Testis (tissue), 3 donors: ENCODE results near the gene LIPN. TPM values are rescaled to one million over a fixed set of nuclear protein-coding genes. Genes with fewer than 3 reads are reported as not detected.
"Not testable (repeated sequence)": the region's sequence is repeated elsewhere in the genome, so short reads cannot be mapped to it uniquely, and the experiment has no call there.

Experiments
- DNase-seq: peaks from one replicate; pipeline ENCODE4 v3.0.0-alpha.2; 2019
- H3K27ac ChIP-seq, 2 donors: fragments of 200-600 bp; sonication (generic); one replicate each; pipeline ENCODE4 v1.5.1; 2019
- H3K27me3 ChIP-seq: fragments of 200-600 bp; sonication (generic); one replicate; pipeline ENCODE4 v1.5.1; 2019
- H3K36me3 ChIP-seq: fragments of 200-600 bp; sonication (generic); one replicate; pipeline ENCODE4 v1.5.1; 2017; ENCODE audit warnings: low read depth; ENCODE audit errors: missing control alignments
- H3K4me1 ChIP-seq: fragments of 200-600 bp; sonication (generic); one replicate; pipeline ENCODE4 v1.5.1; 2019
- H3K4me3 ChIP-seq, 2 donors: fragments of 200-600 bp; sonication (generic); one replicate each; pipeline ENCODE4 v1.5.1; 2017 to 2019
- H3K9me3 ChIP-seq: fragments of 200-600 bp; sonication (generic); one replicate; pipeline ENCODE4 v1.5.1; 2017
- CTCF ChIP-seq, 3 experiments: fragments of 450-650 bp in 2 of 3; fragments of 200-600 bp in 1 of 3; sonication (generic) in 1 of 3; IDR thresholded peaks; one replicate each; pipeline ENCODE4 v1.5.1; 2016 to 2019; ENCODE audit warnings: antibody characterized with exemption in 3 of 3, mild to moderate bottlenecking in 2 of 3, moderate library complexity in 1 of 3
- POLR2A ChIP-seq: fragments of 450-650 bp; IDR thresholded peaks from one replicate; pipeline ENCODE4 v1.6.1; 2017; ENCODE audit warnings: antibody characterized with exemption, mild to moderate bottlenecking, moderate library complexity
- WGBS, 2 donors: methylation state at CpG; one replicate each; pipeline ENCODE4 v1.1.5; 2018; 5-methylcytosine and 5-hydroxymethylcytosine counted together
- intact Hi-C: fragments of 100-400 bp; cut with DNase I; formaldehyde crosslinking; loops from one replicate; pipeline ENCODE4 v1.15.1; 2023; ENCODE audit warnings: low total_unique reads
- polyA plus RNA-seq: library from polyadenylated mRNA; stranded (reverse); fragments of 350-450 nt; fragmentation: Illumina TruSeq; extraction: RNeasy Lipid Tissue Mini Kit (QIAGEN cat#74804); gene quantifications from one replicate; pipeline ENCODE4 v1.2.3, GENCODE V29; 2014; ENCODE audit warnings: low read depth, low replicate concordance; ENCODE audit not compliant: insufficient read depth
- total RNA-seq, 2 donors: library from RNA; depleted of rRNA; stranded (reverse); fragments of >200 nt; gene quantifications; one replicate each; pipeline ENCODE4 v1.2.3, GENCODE V29; 2016

Gene LIPN
- total and polyA plus RNA-seq, 3 donors from 2014 or later = 0.31 TPM; not detected in 2

- Histone ChIP-seq H3K27me3 (no peaks in the 10 kb centered on the region), H3K27ac (no peak overlapping the region), H3K4me1 (no peaks in the 10 kb centered on the region), H3K36me3 (no peaks in the 10 kb centered on the region), H3K9me3 (no peaks in the 10 kb centered on the region), H3K4me3 (no peak overlapping the region)
- 72 to 85% methylated on average over 4 of the region's 4 CpGs for WGBS, 2 donors
- no peak for DNase-seq
- no peak for TF ChIP-seq POLR2A
- no peak for TF ChIP-seq CTCF (IDR thresholded peaks at IDR 0.05)
- intact Hi-C loops = no loop called here
These were observed 29.0 kb upstream of the LIPN start for GRCh38 chr10:88730864-88731263.

GRCh38 chr10:88731296-88731695 lies 28.5 kb upstream of the LIPN start:
- TF ChIP-seq CTCF (IDR thresholded peaks at IDR 0.05) = no peak
- no peak for TF ChIP-seq POLR2A
- Histone ChIP-seq H3K4me1 (no peaks in the 10 kb centered on the region), H3K27me3 (no peaks in the 10 kb centered on the region), H3K36me3 (no peaks in the 10 kb centered on the region), H3K4me3 (no peak overlapping the region), H3K27ac (no peak overlapping the region), H3K9me3 (no peaks in the 10 kb centered on the region)
- intact Hi-C loops = no loop called here
- DNase-seq = no peak
- WGBS, 2 donors = 73 to 79% methylated on average over 6 of the region's 6 CpGs

GRCh38 chr10:88733215-88733614 lies 26.6 kb upstream of the LIPN start:
- WGBS, 2 donors = 88 to 90% methylated on average over 2 of the region's 2 CpGs
- no peaks in the 10 kb centered on the region for H3K9me3 ChIP-seq

GRCh38 chr10:88735661-88736060 lies 24.2 kb upstream of the LIPN start:
- WGBS, 2 donors = 81 to 82% methylated on average over 1 of the region's 1 CpG
- Histone ChIP-seq H3K4me3 (no peak overlapping the region), H3K4me1 (no peaks in the 10 kb centered on the region), H3K9me3 (no peaks in the 10 kb centered on the region), H3K36me3 (no peaks in the 10 kb centered on the region), H3K27ac (no peak overlapping the region), H3K27me3 (no peaks in the 10 kb centered on the region)
- intact Hi-C loops = no loop called here
- DNase-seq = no peak
- TF ChIP-seq POLR2A = no peak
- TF ChIP-seq CTCF (IDR thresholded peaks at IDR 0.05) = no peak

More at GRCh38 chr10:88733215-88733614, 26.6 kb upstream of the LIPN start:
- no peak for DNase-seq
- no peak overlapping the region for H3K27ac ChIP-seq
- no peak overlapping the region for H3K4me3 ChIP-seq
- intact Hi-C loops = no loop called here
- TF ChIP-seq CTCF (IDR thresholded peaks at IDR 0.05) = no peak
- TF ChIP-seq POLR2A = no peak
- no peaks in the 10 kb centered on the region for H3K36me3 ChIP-seq
- no peaks in the 10 kb centered on the region for H3K27me3 ChIP-seq
- H3K4me1 ChIP-seq = no peaks in the 10 kb centered on the region

- H3K27me3 ChIP-seq, H3K27ac ChIP-seq, intact Hi-C loops, H3K4me3 ChIP-seq, H3K36me3 ChIP-seq, H3K9me3 ChIP-seq, DNase-seq, H3K4me1 ChIP-seq: not testable (repeated sequence)
- 45 to 65% methylated on average over 5 of the region's 5 CpGs for WGBS, 2 donors
These were observed 17.9 kb upstream of the LIPN start for GRCh38 chr10:88741921-88742320.
